GM21360 (cell line): ENCODE results near the gene ZBTB34.

ENCODE experiments used
- ATAC-seq: cut with Tn5 transposase; IDR thresholded peaks from one replicate; pipeline ENCODE4 v1.9.1; 2021; ENCODE audit warnings: mild to moderate bottlenecking, moderate library complexity; ENCODE audit not compliant: unreplicated experiment

The ZBTB34 gene

DNA sequence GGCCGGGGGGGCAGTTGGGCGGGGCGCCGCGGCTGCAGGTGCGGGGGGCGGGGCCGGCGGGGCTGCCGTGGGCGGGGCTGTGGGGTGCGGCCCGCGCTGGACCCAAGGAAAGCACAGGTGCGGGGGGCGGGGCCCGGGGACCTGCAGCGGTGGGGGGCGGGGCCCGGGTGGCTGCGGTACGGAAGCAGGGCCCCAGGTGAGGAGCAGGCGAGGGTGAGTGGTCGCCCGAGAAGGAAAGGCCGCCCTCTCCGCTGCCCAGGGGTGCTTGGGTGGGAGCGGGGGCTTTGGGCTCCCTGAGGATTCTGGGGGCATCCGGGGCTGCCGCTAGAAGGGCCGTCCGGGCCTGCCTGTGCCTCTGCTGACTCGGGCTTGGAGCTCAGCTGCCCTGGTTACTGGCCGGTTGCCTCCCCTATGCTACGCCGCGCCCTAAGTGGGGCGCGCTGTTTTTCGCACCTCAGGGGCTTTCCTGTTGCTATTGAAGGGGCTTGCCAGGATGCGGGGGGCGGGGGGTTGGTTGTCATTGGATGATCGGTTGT lies 54.9 kb downstream of the ZBTB34 start:
- ATAC-seq, result no peak

DNA sequence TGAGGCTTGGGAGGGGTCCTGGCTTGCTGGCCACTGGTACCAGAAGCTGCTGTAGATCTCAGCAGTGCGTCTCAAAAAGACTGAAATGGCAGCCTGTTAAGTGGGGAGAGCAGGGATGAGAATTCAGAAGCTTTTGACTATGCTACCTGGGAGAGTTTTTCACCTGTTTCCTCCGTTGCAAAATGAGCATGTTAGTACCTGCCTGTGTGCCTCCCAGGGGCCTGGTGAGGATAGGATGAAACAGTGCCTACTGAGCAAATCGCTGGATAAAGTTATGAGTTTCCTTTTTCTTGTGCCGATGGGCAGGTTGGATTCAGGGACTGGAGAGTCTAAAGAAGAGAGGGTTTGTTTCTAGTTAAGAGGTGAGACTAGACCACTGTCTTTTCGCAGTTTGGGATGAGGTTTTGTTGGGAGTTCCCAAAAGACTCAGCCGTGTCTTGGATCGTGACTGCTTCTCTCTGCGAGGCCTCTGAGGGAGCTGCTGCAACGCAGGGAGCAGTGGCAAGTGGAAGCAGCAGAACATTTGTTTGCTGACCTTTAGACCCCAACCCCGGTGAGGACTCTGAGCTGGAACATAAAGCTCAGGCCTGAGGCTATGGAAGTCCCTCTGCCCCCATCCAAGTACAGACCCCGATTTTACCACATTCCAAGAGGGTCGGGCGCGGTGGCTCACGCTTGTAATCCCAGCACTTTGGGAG lies 55.6 kb downstream of the ZBTB34 start:
- no peak for ATAC-seq

DNA sequence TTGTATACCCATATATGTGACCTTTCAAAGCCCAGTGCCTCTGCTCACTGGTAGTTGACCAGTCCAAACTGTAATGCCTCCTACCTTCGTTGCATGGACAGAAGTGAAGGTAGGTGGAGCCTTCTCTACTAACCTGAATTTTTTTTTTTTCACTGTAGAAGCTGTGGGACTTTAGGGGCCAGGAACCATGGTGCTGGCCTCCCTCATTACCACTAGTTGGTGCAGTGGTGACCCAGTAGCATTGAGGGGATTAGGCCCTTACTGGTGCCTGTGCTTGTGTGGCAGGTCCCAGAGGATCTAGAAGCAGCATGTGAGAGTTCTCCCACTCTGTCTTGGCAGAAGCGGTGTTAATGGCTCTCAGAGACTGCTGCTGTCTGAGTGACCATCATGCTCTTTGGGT lies 56.5 kb downstream of the ZBTB34 start:
- no peak for ATAC-seq

DNA sequence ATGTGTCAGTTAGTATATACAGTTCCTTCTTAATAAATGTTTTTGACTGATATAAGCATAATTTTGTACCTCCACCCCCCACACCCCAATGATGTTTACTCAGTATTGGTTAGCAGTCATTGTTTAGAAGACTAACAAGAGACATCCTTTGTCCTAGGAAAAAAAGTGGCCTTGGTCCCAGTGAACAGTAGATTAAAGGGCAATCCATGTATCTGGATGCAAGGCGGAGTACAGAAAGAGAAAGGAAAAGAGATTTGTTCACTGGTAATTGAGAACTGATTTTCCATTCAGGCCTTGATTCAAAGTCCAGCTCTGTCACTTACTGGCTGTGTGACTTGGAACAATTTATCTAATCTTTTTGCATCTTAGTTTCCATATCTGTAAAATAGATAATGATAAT lies 58.8 kb downstream of the ZBTB34 start:
- no peak for ATAC-seq

DNA sequence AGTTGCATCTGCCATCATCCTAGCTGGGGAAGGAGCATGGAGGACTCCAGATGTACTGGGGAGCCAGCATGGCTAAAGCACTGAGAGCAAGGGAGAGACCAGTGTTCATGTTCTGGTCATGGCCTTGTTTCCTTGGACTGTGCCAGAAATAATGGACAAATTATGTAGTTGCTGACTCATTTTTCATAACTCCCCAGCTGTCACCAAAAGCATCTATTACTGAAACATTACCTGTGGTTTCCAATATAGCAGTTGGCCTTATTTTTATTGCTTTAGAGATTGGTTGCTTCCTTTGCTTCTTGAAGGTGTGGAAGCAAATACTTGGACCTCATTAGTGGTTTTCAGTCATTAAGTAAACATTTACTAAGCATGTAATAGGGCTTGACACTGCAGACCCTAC lies 65.4 kb downstream of the ZBTB34 start:
- no peak for ATAC-seq

DNA sequence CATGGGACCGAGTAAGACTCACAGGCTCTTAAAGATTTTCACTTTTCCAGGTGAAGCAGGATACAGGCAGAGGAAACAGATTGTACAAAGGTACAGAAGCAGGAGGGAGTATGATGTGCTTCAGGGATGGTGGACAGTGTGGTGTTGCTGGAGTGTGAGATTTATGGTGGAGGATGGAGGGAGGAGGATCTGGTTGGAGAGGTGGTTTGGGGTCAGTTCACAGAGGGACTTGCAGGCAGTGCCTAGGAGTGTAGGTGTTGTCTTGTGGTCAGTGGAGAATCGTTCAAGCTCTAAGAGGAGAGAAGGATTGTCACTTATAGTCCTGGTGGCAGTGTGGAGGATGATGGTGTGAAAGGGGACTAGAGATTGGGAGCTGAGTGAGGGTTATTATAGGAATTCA lies 65.9 kb downstream of the ZBTB34 start:
- ATAC-seq, result no peak

DNA sequence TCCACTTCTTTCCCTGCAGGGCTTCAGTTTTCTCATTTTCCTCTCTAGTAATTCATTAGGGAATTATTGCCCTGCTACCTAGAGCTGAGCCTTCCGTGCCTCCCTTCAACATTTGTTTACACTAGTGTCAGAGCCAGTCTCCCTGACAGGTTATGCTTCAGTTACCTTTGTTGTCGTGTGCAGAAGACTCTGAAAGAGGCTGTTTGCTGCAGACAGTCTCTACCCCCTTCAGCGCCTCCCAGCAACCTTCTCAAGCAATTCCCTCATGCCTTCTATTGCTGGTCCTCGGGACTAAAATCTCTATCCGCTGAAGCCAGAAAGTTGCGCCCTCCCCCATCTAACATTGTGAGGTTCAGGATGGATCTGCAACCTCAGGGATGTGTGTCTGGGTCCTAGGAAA lies 67.0 kb downstream of the ZBTB34 start:
- ATAC-seq, result no peak

DNA sequence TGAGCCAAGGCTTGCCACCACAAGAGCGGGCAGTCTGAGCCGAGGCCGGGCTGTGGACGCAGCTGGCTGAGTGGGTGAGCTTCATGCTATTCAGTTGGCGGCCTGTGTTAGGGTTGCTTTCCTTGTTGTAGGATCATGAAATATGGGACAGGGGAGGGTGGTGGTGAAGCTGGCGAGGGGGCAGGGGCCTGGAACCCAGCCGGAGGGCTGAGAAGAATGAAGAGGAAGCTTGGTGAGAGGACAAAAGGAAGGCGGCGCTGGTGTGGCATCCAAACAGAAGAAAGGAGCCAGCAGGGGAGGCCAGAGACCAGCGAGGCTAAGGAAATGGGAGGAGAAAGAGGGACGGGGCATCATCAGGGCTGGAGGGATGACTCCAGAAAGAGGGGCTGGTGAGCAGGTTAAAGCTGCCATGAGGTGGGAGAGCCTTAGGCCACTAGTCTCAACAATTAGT lies 72.5 kb downstream of the ZBTB34 start:
- no peak for ATAC-seq

DNA sequence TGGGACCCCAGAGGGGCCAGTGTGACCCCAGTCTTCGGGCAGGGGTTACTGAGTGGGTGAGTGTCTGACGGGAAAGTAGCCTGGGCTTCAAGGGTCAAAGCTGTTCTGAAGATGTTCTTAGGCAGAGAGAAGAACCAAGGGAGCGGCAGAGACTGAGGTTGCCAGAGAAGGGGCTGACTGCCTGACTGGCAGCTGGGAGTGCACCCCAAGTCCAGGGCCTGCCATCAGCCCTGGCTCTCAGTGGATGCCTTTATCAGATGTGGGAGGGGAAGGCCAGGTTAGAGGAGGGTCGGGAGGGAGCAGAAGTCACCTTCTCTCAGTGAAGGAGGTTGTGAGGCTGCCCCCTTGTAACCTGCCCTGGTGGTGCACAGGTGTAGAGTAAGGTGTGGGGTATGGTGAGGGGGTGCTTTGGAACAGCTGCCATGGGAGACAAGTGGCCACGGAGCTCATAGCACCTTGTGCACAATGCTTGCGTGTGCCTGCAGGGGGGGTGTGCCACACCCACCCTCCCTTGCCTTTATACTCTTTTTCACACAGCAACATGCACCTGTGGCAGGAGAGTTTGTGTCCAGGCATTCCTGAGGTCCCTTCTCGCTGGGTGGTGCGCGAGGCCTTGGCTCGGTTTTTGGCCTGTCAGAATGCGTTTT lies 73.0 kb downstream of the ZBTB34 start:
- no peak for ATAC-seq

DNA sequence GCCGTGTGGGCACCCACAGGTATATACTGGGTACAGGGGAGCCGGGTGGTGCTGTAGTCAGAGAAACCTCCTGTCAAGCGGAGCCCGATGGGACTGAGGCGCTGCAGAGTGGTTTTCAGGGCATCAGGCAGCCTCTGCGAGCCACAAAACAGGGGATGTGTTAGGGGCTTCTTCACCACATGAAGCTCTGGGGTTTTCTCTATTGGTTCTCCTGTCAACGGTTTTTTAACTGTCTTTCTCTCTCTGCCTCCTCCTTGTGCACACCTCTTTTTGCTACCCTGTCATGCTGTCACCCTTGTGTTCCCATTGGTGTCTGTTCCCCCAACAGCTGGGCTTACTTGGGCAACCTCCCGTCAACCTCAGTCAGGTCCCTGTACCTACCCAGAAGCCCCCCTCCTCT lies 74.0 kb downstream of the ZBTB34 start:
- no peak for ATAC-seq
